HTERT RPE-1 (cell line): ENCODE measurements around the gene MAP3K5.
"Not testable (repeated sequence)": the region's sequence is repeated elsewhere in the genome, so short reads cannot be mapped to it uniquely, and the experiment has no call there.

Experiments used
- in situ Hi-C: fragments of 300-500 bp; cut with MboI; formaldehyde crosslinking; loops from 4 replicates; pipeline ENCODE4 v1.14.3; 2020; ENCODE audit warnings: low sequenced_read_pairs

The MAP3K5 gene

DNA sequence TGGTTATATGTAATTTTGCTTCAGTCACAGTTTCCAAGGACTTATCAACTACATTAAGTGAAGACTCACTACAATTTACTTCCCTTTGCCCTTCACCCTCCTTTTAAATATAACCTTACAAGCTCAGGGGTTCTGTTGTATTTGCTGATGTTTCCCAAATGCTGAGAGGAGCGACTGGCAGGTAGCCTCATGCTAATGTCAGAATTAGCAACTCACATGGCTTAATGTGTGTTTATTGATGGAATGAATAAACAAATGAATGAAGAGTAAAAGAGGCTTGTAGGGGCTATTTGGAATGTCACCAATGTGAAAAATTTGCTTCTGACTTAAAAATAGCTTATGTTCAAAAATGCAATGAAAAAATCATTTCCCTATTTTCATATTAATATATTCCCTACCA is 200.7 kb downstream of the MAP3K5 start:
- in situ Hi-C loops: no loop called here

DNA sequence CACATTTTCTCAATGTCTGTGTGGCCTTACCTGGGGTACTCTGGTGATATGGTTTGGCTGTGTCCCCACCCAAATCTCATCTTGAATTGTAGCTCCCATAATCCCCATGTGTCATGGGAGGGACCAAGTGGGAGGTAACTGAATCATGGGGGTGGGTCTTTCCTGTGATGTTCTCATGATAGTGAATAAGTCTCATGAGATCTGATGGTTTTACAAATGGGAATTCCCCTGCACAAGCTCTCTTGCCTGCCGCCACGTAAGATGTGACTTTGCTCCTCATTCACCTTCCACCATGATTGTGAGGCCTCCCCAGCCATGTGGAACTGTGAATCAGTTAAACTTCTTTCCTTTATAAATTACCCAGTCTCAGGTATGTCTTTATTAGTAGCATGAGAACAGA is 201.4 kb downstream of the MAP3K5 start:
- in situ Hi-C loops: not testable (repeated sequence)

DNA sequence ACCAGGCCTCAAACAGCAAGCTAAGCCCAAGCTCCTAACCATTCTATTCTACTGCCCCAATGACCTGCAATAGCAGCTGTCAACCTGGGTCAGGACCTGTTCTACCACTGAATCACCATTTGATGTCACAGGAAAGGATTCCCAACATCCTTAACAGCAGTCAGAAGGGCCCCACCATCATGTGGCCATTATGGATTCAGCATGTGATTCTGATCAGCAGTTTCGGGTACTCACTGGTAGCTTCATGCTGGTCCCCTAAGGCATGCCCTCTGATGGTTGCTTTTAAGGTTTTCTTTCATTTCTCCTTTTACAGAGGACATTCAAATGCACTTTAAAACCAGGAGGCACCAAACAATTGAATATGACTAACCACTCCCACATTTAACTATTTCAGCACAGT is 204.8 kb downstream of the MAP3K5 start:
- in situ Hi-C loops: no loop called here

DNA sequence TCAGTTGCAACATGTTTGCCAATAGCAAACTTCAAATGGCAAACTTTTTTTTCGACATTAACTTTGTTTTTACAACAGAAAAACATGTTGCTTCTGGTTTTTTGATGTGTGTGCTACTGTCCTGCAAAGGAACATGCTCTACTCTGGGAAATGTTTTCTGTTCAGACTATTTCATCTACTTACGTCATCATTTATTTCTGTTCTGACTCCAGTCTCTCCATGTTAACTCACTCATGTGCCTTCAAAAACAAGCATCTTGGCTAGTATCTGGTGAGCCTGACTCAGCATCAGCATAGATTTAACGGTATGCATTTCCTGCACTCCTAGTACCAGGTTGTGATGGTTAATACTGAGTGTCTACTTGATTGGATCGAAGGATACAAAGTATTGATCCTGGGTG is 206.0 kb downstream of the MAP3K5 start:
- in situ Hi-C loops: no loop called here

DNA sequence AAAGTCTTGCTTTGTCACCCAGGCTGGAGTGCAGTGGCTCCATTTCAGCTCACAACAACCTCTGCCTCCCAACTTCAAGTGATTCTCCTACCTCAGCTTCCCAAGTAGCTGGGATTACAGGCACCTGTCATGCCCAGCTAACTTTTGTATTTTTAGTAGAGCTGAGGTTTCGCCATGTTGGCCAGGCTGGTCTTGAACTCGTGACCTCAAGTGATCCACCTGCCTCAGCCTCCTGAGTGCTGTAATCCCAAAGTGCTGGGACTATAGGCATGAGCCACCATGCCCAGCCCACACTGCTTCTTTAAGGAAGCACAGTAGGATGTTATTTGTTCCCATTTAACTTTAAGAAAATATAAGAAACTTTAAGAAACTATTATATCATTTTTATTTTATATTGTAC is 206.8 kb downstream of the MAP3K5 start:
- in situ Hi-C loops: not testable (repeated sequence)

DNA sequence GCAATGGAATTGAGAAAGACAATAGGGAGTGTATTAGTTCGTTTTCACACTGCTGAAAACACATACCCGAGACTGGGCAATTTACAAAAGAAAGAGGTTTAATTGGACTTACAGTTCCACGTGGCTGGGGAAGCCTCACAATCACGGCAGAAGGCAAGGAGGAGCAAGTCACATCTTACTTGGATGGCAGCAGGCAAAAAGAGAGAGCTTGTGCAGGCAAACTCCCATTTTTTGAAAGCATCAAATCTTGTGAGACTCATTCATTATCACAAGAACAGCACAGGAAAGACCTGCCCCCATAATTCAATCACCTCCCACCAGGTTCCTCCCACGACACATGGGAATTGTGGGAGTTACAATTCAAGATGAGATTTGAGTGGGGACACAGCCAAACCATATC is 208.0 kb downstream of the MAP3K5 start:
- in situ Hi-C loops: not testable (repeated sequence)

DNA sequence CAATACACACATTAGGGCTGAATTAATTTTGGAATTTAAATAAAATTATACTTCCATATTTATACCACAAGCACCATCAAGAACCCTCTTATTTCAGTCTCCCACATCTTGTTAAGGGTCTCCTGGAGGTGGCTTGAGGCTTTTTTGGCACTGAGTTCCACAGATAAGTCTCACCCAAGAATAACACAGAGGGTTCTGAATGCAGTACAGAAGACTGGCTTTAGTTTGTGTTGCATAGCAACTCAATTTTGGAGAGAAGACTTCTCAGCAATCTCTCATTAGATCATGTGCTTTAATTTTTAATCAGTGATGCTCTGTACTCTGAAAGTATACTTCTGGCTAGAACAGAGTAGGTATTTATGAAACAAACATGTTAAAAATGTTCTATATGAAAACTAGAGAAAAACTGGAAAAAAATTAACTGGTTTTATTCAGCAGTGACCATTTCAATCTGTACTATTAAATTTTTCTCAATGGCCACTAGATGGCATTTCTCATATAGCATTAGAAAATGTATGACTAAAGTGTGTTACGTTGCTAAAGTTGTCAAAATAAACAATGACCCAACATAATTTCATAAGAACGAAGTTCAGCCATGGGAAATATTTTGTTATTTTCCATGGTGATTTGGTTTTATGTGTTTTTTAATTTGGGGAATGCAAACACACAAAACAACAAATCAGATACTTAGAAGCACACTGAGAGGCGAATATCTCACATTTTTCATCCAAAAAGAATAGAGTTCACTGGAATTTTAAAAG is 209.4 kb downstream of the MAP3K5 start:
- in situ Hi-C loops: no loop called here

DNA sequence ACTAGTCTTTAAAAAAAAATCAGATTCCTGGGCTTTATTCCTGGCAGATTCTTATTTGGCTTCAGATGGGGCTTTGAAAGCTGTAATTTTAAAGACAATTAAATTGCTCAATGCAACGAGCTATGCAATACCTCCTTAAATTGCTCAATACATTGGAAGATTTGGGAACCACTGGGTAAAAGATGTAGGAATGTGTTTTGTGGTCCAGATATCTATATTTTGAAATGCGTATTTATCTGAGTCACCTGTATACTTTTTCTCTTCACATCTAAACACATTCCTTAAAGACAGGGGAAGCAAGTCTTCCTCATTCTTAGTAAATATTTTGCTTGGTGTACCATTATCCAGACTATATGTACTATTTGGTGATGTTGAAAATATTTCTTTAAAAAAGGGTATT is 212.5 kb downstream of the MAP3K5 start:
- in situ Hi-C loops: no loop called here

DNA sequence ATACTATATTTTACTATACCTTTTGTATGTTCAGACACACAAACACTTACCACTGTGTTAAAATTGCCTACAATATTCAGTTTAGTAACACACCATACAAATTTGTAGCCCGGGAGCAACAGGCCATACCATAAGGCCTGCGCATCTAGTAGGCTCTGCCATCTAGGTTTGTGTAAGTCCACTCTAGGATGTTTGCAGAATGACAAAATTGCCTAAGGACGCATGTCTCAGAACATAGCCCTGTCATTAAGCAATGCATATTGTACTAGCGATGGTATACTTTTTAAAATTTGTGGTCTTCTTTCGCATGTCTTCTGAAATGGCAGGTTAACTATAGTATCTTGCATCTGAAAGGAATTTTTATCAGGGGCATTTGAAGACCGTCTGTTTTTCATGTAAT is 215.5 kb downstream of the MAP3K5 start:
- in situ Hi-C loops: no loop called here

DNA sequence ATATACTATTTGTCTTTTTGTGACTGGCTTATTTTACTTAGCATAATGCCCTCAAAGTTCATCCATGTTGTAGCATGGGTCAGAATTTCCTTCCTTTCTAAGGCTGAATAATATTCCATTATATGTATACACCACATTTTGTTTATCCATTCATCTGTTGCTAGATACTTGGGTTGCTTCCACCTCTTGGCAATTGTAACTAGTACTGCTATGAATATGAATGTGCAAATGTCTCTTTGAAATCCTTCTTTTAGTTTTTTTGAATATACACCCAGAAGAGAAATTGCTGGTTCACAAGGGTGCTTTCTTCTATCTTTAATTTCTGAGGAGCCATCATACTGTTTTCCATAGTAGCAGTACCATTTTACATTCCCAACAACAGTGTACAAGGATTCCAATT is 220.8 kb downstream of the MAP3K5 start:
- in situ Hi-C loops: no loop called here

DNA sequence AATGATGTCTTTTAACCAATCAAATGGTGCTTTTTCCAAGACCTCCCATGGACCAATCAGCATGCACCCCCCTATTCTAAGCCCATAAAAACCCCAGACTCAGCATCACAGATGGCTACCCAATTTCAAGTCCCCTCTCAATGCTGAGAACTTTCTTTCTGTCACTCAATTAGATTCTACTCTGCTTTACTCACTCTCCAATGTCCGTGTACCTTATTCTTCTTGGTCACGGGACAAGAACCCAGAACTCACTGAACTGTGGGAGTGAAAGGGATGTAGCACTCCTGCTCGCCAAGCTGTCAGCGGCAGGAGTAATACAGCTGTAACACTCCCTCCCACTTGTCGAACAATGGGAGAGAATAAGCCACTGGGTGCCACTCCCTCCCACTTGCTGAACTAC is 221.2 kb downstream of the MAP3K5 start:
- in situ Hi-C loops: no loop called here

DNA sequence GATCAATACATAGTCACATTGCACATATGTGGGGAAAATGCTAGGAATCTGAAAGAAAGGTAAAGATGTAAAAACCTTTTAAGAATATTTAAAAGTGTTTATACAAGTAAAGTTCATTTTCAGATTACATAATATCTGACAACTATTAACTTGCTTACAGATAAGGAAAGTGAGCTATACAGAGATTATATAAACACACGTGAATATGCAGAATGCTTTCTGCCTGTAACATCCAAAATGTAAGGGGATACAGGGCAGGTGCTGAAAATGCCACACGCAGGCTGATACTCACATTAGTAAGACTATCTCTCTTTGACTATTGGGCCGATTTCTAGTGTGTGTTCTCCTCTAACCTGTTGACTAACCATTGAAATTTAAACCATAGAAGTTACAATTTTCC is 224.1 kb downstream of the MAP3K5 start:
- in situ Hi-C loops: no loop called here

DNA sequence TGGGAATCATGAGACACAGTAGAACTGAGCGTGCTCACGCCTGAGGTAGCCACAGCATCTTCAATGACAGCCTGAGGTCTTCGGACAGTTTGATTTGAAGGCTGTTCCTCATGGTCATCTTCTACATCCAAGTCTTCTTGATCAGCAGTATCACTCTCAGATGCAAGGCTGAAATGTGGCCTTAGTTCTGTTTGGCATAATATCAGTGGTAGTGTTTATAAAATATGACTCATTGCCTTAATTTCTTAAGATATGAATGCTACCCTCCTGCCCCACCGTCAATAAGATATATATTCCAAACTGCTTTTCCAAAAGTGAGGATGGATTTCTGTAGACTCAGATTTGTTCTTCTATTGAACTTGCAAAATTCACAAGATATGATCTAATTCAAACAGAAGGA is 224.6 kb downstream of the MAP3K5 start:
- in situ Hi-C loops: no loop called here

DNA sequence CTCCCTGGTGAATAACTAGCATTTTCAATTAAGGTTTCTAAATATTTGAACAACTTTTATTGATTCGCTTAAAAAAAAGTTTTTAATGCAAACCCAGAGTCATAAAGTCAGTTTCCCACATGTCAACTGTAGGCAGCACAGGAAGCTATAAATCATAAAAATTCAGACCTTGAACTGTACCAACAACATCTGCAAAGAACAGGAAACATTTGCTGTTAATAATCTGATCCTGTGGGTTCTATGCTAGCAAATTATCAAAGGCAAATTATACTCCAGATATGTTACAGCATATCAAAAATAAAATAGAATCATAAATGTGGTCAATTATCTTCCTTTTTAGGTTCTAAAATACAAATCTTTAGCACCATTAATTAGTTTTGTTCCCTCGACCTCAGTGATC is 225.4 kb downstream of the MAP3K5 start:
- in situ Hi-C loops: no loop called here

DNA sequence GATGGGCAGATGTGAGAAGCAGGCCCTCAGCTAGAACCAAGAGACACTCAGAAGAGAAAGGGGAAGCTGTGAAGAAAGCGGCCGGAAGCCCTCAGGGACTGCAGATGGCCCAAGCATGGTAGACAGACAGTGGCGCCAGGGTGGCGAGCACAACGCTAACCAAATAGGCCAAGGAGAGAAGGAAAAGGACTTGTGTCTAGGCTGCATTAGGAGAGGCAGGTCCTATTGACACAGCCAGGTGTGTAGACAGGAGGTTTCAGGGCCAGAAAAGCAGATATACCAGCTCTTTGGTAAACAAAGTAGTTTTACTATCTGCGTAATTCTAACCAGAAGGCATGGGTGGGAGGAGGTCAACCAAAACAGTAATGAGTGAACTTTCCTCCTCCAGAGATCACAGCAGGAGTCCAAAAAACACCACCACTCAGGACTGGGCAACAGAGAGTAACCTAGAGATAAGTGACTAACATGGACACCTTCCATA is 226.2 kb downstream of the MAP3K5 start:
- in situ Hi-C loops: no loop called here

DNA sequence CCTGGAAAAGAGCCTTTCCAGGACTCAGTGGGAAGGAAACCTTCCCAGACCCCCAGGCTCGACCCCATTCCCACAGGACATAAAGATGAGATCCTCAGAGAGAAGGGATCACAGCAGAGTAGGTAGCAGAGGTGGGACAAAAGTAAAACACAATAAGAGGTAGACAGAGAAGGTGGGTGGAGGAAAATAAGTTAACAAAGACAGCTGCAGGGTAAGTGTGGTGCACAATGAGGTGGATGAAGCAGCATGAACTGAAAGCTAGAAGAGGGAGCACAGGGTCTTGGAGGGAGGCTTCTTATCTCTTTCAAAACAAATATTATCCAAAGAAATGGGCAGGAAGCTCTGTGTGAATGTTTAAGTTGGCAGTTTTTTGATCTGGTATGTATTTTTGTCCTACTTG is 228.1 kb downstream of the MAP3K5 start:
- in situ Hi-C loops: no loop called here

DNA sequence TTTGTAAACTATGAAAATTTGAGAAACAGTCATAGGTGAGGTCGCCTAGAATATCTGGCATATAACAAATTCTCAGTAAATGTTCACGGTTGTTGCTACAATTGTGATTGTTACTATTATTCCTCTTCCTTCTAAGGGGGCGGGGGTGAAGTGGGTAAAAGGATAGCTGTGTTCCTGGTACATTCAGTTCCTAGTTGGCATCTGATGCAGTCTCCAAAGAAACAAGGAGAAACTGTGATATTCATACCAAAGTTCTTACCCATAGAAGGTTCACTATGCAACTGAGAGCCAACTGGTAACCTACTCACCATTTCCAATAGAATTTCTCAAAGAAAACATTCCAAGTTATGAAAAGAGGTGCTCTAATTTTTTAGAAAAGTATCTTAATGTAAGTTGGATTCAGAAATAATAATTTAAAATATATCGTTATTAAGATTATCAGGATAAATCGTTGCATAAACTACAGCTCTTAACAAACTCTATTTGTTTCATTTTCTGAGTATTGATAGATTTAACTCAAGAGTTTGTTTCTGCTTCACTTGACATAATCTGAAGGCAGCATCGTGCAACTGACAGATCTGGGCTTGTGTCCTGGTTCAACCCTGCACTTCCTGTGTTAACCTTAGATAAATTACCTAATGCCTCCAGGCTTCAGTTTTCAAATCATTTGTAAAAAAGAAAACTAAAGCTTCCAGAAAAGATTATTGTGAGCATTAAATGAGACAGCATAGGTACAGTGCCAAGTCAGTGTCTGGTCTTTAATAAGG is 228.7 kb downstream of the MAP3K5 start:
- in situ Hi-C loops: no loop called here

DNA sequence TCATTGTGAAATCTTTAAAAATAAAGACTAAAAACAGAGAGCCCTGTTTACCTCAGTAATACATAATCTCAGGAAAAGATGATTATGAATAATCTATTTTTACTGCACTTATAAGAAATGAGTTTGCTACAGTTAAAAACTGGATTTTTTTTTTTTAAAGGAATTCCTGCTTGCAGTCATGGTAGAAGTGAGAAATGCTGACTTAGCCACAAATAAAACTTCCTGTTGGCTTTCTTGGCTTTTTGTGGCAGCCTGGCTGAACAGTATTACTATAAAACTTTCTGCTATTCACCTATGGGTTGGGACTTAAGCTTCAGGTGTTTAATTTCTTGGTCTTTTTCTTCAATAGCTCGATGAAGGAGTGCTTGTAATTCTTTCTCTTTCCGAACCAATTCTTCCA is 230.1 kb downstream of the MAP3K5 start:
- in situ Hi-C loops: no loop called here

DNA sequence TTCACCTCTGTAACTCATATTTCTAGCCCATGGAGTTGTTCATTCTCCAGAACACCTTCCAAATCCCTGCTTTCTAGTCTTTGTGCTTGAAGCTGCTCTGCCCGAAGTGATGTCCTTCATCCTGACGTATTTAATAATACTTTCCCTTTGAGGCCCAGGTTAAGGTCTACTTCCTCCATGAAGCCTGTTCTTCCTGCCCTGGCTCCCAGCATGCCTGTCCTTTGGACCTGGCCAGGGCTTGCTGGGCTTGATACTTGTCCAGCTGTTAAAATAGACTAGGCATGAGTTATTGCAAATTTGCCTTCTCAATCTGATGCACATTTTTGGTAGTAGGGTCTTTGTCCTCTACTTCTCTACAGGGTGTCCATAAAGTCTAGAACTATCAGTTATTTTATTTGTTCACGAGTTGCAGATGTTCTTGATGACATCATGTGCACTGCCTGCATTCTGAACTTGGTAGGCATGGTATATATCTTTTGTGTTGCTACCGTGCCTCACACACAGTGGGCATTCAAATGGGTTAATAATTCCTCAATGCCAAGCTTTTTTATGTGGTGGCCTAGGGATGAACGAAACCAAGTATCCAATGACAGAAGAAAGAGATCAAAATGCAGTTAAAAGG is 239.0 kb downstream of the MAP3K5 start:
- in situ Hi-C loops: no loop called here

DNA sequence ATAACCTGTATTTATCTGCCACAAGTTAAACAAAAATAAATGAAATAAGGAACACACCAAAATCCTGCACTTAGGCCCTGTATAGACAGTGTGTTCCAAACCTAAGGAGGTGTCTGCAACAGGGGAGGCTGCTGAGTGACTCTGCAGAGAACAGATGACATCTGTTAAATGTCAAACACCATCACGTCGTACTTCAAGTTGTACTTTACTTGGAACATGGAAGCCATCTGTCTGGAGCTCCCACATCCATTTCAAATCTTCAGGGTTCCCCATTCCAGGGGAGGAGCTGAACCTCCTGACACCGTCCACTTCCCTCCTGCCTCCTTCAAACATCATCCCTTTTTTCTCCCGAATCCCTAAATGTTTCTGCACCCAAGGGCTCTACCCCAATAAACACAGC is 240.2 kb downstream of the MAP3K5 start:
- in situ Hi-C loops: no loop called here

DNA sequence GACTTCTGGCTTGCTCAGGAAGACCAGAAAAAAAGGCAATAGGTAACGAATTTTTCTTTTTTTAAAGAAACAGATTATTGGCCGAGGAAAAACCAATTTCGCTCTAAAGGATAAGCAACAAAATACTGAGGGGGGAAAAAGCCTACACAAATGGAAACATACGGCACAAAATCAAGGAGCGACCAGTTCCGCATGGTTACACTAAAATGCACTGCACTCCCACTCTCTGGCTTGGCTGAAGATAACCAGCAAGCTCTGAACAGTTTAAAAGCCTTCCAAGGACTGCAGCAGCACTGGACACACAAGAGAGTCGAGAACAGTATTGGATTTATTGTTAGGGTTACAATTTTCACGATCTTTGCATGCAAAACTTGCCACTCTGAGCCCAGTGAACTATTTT is 241.2 kb downstream of the MAP3K5 start:
- in situ Hi-C loops: no loop called here
